Glomerular visceral epithelial cell (primary cell): ENCODE data around the gene RBM10.
A peak's percentile ranks its signal among the peaks of the same experiment; 100 is the strongest.

ENCODE experiments used
- DNase-seq: peaks from one replicate; pipeline ENCODE4 v3.0.0-alpha.2; 2016; ENCODE audit errors: extremely low spot score

The RBM10 gene

DNA sequence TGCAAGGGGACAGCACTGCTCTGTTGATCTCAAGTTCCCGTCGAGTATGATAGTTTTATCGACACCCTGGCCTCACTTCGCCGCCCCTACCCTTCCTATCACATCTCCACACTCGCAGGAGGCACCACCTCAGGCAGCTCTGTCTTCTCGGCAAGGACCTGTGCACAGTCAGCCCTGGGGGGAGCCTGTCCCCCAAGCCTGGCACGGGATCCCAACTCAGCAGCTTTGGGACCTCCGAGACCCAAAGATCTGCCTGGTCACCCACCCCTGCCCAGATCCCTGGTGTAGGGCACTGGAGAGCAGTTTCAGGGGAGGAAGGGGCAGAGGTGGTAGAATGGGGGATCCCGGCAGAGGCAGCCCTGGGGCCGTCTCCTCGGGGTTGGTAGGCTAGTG, 30.6 kb downstream of the RBM10 start:
- no peak for DNase-seq

DNA sequence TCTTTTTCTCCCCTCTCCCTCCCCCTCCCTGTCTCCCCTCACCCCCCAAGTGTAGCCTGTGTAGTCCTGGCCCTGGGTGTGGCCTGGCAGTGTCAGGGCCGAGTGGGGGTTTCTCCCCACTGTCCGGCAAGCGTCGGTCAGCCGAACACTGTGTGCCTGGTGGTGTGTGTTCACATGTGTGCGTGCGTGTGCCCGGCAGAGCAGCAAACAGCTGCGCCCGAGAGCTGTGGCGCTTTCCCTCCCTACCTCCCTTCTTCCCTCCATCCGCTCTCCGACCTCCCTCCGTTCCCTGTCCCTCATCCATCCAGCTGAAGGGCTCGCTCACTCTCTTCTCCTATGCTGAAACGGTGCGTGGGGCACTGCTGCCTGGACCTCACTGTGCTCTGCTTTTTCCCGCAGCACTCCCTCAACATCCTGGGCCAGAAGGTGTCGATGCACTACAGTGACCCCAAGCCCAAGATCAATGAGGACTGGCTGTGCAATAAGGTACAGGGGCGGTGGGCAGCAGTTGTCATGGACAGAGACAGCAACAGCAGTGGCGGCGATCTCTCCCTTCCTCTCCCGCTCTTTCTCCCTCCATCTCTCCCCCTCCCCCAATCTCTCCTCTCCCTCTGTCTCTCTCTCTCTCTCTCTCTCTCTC, 31.2 kb downstream of the RBM10 start:
- DNase-seq: no peak

DNA sequence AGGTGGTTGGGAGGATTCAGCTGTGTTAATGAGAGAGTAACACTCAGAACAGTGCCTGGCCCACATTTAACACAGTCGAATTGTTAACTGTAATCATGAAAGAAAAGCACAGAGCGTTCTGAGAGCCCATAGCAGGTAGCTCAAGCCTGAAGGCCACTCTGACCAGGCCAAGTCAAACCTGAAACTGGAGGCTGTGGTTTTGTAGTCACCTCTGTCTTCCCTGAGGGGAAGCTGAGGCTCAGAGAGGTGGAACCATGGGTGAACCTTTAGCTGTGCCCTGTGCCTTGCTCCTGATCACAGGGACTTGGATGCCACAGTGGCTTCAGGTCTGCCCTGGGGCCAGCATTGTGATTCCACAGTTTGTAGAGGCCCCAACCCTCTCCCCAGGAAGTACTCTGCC, 32.1 kb downstream of the RBM10 start:
- no peak for DNase-seq

DNA sequence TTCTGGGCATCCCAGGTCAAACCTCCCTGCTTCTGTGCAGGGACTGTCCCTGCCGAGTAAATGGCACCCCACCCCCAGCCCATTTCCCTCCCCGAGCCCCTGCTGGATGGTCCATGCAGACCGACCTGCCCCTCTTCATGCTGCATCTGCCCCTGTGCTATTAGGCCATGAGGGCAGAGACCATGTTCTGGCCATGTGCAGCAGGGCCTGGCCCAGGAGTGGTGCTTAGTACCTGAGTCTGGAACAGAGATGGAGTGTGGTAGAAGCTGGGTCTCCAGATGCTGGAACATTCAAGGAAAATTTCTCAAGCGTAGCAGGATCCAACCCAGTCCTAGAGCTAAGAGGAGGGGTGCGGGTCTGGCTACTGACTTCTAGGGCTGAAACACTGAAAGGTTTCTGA, 33.3 kb downstream of the RBM10 start:
- no peak for DNase-seq

DNA sequence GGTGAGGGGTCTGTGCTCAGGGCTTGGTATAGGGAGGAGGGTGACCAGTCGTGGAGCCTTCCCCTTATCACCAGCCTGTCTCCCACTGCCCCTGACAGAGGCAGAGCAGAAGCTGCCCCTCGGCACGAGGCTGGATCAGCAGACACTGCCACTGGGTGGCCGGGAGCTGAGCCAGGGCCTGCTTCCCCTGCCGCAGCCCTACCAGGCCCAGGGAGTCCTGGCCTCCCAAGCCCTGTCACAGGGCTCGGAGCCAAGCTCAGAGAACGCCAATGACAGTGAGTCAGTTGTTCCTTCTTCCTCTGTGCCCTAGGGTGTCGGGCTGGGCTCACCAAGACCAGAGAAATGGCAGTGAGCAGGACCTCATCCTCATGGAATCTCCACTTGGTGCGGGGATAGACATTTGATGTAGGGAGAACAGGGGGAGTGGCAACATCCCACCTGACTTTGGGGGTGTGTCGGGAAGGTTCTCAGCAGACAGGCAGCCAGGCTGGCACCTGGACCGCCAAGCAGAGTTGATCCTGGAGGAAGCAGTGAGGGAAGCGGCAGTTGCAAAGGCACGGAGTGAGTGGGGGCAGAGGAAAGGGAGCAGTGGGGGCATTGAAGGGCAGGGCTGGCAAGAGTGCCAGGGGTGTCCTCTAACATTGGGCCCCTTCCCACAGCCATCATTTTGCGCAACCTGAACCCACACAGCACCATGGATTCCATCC, 34.4 kb downstream of the RBM10 start:
- DNase-seq: no peak

DNA sequence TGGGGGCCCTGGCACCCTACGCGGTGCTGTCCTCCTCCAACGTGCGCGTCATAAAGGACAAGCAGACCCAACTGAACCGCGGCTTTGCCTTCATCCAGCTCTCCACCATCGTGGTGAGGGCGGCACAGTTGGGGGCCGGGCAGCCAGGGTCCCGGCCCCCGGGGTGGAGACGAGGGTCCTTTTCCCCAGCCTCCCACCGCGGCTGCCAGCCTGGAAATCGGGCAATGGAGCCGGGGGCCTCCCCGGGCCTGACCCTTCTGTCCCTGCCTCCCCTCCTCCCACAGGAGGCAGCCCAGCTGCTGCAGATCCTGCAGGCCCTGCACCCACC, 34.9 kb downstream of the RBM10 start:
- no peak for DNase-seq

DNA sequence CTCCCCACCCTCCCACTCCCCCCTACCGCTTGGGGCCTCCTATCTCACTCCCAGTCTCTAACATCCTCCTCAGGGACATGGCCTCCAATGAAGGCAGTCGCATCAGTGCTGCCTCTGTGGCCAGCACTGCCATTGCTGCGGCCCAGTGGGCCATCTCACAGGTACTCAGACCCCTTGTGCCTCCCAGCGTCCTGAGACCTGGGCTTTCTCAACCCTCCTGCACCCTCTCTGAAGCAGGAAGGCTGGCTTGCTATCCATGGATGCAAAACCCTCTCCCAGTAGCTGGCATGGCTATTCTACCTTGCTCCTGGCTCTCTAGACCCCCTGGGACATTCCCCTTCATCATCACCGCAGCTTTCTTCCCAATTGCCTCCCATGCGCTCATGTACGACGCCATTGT, 35.3 kb downstream of the RBM10 start:
- DNase-seq: no peak

DNA sequence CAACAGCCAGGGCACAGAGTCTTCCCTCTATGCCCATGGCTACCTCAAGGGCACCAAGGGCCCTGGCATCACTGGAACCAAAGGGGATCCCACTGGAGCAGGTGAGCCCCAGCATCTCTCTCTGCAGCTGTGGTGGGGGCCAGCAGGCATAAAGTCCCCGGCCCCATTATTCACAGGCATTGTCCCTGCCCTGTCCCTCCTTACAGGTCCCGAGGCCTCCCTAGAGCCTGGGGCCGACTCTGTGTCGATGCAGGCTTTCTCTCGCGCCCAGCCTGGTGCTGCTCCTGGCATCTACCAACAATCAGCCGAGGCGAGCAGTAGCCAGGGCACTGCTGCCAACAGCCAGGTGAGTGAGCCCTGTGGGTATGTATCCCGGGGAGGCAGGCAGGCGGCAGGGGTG, 36.3 kb downstream of the RBM10 start:
- DNase-seq: no peak

DNA sequence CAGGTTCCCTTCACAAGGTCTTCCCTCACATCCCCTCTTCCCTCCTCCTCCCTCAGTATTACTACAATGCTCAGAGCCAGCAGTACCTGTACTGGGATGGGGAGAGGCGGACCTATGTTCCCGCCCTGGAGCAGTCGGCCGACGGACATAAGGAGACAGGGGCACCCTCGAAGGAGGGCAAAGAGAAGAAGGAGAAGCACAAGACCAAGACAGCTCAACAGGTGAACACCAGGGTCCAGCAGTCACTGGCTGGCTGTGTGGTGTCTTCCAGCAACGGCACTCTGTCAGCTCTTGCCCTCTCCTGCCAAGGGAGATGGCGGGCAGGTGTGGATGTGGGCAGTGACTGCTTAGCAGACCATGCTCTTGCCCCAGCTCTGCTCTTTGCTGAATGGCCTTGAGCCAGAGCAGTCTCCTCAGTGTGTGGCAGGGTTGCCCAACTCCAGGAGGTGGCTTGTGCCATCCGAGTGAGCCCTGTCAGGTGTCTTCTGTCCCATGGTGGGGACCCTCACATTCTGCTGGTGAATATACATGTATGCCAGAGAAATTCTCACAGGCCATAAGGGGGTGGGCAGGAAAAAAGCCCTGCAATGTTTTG, 37.2 kb downstream of the RBM10 start:
- no peak for DNase-seq

DNA sequence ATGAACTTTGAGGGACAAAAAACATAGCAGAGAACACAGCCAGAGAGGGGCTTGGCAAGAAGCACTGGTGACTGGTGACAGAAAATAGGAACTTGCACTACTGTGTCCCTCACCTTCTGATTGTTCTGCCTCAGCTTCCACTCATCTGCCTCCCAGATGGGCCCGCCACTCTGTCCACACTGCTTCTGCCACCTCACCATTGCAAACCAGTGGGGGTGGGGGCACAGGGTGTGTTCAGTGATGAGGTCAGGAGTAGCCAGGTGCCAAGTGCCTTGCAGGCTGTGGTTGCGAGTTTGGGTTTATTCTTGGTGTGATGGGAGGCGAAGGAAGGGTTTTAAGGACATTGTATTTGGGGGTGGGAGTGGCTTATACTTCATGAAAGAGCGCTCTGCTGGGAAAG, 39.5 kb downstream of the RBM10 start:
- DNase-seq: no peak

DNA sequence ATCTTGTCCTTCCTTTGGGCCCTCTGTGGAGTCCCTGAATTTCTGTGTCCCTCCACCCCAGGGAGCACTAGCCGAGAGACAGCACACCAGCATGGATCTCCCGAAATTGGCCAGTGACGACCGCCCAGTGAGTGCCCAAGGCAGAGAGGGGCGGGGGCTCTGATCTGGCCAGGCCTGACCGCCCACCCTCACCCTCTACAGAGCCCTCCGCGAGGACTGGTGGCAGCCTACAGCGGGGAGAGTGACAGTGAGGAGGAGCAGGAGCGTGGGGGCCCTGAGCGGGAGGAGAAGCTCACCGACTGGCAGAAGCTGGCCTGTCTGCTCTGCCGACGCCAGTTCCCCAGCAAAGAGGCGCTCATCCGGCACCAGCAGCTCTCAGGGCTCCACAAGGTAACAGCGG, 40.2 kb downstream of the RBM10 start:
- no peak for DNase-seq

DNA sequence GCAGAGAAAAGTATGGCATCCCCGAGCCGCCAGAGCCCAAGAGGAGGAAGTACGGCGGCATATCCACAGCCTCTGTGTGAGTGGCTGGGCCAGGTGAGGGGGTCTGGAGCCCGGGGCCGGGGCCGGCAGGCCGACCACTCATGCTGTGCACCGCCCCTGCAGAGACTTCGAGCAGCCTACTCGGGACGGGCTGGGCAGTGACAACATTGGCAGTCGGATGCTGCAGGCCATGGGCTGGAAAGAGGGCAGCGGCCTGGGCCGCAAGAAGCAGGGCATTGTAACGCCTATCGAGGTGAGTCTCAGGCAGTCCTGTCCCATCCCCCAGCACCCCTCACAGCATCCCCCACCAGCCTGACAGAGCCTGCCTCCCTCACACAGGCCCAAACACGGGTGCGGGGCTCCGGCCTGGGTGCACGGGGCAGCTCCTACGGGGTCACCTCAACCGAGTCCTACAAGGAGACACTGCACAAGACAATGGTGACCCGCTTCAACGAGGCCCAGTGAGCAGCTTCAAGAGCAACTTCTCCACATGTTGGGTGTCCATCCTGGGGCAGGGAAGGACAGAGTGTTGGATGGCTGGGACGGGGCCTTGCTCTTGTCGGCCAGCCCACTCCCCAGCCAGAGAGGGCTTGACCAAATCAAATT, 41.2 kb downstream of the RBM10 start:
- no peak for DNase-seq

DNA sequence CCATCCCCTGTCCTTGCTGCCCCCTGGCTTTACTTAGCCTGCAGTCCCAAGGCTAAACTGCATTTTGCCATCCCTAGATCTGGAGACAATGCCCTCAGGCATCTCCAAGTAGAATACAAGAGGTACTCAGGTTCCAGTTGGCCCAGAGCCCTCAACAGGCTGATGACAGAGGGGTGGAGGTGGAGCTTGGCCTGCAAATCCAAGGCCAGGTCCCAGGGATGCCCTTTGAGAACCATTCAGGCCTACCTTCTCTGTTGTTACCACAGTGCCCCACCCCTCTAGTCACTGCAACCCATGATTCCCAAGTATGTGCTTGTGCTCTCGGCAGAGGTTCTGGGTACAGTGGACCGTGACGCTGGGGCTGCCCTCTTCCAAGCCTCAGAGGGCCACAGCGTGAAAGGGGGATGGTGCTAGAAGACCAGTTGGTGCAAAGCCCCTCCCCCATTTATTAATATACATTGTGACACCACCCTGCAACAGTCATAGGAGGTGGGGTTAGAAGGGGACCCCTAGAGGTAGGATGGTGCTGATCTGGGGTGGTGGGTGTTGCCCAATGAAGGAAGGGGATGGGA, 42.2 kb downstream of the RBM10 start:
- peak; percentile 4 for DNase-seq

DNA sequence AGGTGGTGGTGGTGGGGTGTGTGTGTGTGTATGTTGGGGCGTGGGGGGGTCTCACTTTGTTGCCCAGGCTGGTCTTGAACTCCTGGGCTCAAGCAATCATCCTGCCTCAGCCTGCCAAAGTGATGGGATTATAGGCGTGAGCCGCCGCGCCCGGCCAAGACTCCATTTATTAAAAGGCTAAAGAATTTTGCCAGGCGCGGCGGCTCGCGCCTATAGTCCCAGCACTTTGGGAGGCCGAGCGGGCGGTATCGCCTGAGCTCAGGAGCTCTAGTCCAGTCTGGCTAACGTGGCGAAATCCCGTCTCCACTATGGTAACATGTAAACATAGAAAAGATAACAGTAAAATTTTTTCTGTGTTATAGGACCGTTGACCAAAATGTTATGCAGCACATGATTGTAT, 44.9 kb downstream of the RBM10 start:
- no peak for DNase-seq

DNA sequence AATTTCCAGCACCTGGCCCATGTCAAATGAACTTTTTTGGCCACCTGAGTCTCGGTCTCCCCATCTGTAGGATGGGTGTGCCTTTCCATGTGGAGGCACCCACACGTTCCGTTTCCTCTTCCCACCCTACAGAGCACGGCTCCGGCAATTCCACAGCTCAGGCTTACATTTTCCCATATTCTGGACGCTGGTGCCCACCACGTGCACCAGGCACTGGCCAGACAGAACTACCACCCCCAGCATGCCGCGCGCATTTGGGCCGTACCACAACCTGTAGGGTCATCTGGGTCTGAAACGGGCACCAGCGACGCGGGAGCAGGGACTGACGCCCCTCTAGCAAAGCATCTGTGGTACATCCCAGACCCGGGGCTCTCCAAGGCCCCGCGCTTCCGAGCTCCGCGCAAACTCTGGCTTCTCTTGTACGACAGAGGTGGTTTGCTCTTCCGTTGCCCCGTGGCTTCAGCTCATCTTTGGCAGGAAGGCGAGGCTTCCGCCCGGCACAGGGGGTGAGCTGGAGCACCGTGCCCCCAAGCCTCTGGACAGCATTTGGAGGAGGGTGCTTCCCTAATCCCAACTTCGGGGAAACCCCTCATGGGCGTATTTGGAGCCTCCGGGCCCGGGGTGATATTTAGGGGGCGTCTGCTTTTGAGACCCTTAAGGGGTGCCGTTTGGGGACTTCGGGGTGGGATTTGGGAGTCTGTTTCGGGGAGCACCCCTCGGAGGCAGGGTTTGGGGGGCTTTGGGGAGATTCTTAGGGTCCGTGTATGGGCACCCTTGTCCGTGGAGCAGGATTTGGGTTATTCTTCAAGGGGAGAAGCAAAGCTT, 45.6 kb downstream of the RBM10 start:
- peak; percentile 89 for DNase-seq

DNA sequence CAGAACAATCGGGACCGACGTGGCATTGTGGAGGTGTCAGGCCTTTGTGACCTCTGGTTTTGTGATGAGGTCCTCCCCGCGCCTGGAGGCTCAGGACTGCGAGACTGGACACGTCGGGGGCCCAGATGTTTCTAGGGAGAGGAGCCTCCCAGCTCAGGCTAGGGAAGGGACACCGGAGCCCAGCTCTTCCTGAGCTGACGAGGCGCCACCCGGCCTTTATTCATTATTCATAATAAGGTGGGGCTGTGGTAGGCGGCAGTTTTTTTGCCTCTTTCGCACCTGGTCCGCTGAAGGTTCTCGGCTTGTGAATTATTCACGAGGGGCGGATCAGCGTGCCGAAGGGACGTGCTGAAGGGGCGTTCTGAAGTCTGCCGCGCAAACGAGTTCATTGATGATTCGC, 46.3 kb downstream of the RBM10 start:
- DNase-seq: peak; percentile 44

DNA sequence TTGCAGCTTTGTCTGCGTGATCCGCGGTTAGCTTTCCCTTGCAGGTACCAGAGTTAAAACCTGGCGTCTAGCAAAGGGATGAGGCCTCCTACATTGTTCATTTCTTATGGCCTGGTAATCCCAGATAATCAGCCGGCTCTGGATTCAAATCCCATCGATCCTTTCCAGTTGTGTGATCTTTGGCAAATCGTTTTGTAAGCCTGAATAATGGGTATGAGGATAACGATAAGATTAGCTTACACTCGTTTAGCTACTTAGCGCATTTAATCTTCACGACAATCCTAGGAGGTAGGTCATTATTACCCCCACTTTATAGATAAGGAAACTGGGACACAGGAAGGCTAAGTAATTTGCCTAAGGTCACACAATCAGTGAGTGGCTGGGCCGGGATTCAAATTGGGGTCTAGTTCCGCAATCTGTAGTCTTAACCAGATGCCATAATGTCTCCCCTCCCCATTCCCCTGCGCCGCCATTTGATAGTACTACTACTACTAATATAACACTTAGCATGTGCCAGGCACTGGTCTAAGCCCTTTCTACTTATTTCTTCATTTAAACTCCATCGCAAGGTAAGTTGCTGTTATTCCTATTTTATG, 46.9 kb downstream of the RBM10 start:
- no peak for DNase-seq

DNA sequence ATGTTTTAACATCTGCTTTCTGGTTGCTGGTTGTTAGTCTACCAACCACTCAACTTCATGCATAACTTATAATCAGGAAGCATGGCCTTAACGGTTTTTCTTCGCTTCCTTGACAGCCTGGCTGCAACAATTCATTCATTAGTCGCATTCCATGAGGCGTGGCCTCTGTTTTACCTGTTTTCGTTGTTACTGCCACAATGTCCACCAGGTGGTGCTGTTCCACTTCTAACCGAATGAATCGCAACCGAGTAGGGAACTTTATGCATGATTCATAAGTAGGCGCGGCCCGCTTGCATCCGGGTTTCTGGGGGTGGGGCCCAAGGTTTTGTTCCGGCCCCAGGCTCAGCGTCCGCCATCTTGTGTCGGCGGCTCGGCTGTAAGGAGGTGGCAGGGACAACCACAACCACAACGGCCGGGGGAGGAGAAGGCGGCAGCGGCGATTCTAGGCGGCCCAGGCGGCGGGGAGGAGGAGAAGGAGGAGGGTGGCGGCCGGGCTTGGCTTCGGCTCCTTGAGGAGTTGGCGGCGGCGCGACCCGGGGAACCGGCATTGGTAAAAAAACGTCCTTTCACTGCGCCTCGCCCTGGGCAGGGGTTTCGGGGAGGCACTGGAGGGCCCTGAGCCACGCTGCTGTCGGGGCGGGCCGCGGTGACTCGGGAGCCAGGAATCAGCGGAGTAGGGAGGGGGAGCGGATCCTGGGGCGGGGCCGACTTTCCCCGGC, 48.6 kb downstream of the RBM10 start, which contains the start of gene UBA1:
Gene UBA1, plus strand, starts transcription at position 355 of the 719 bp plus-strand sequence. CDS start 4,974 bp downstream, outside the sequence.
- peak; percentile 94 for DNase-seq

DNA sequence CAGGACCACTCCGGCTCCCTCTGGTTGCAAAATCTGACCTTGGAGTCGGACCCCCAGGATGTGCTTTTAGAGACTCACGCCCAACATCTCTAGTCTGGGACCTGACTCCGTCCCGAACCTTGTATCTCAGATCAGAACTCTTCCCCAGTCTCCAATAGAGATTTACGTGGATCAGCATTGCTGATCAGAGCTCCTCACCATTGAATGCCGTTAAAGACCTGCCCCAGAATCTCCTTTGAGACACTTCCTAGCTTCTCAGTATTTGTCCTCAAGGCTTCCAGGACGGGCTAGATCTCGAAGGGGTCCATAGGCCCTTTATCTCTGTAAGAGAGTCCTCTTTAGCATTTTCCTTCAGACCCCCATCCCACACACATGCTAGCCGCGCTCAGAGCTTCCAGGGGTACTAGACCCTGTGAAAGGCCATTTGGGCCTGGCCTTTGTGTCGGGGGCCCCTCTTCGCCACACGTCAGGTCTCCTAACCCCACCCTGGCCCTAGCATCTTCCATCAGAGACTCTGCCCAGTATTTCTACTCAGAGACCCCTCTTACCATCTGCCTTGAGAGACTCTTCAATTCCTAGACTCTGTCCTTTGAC, 49.3 kb downstream of the RBM10 start:
- DNase-seq: no peak

DNA sequence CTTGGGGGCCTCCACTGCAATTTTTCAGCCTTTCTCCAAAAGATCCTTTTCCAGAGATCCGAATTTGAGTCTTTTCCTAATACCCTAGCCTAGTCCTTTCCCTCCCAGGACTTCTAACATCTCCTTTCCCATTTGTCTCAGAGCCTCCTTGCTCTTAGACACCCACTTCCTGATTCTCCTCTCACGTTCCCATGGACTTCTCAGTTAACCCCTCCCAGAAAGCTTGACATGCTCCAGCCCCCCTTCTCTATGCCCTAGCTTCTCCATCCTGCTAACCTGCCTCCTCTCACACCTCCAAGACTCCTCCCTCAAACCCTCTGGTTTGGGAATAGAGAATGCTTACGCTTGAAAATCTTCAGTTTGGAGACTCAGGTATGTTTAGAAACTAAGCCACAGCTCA, 51.1 kb downstream of the RBM10 start:
- no peak for DNase-seq
